Peyer's patch (tissue), 4 donors: Measurements from ENCODE around the gene SORBS2.

Experiments used
- POLR2A ChIP-seq, 2 donors: fragments of 450-650 bp; IDR thresholded peaks; one replicate each; pipeline ENCODE4 v1.5.1; 2017; ENCODE audit warnings: antibody characterized with exemption in 2 of 2, mild to moderate bottlenecking in 2 of 2, moderate library complexity in 2 of 2
- TF ChIP-seq, protein P1 (sequence below), 6 experiments: fragments of 450-650 bp in 4 of 6; fragments of 200-600 bp in 2 of 6; sonication (generic) in 1 of 6; IDR thresholded peaks; one replicate each; pipeline ENCODE4 v1.5.1; 2017 to 2019; ENCODE audit warnings: antibody characterized with exemption in 6 of 6, mild to moderate bottlenecking in 3 of 6, moderate library complexity in 1 of 6

DNA sequence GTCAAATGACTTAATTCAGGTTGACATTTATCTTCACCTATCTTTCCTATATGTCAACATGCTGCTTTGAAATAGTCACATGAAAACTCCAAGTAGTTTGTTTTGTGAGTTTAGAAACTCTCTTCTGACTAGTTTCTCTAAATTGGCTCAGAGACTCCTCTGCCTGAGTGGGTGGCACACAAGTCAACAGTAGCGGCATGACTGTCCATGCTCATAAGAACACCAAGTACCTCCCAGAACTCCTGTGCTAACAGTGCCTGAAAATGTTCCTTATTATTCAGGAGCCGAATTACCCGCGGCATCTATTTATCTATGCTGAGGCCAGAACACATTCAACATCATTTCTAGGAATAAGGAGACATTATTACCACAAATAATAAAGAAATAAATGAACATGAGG lies 116.3 kb downstream of the SORBS2 start:
- no peak for TF ChIP-seq POLR2A (IDR thresholded peaks at IDR 0.05)
- TF ChIP-seq, protein P1, sequence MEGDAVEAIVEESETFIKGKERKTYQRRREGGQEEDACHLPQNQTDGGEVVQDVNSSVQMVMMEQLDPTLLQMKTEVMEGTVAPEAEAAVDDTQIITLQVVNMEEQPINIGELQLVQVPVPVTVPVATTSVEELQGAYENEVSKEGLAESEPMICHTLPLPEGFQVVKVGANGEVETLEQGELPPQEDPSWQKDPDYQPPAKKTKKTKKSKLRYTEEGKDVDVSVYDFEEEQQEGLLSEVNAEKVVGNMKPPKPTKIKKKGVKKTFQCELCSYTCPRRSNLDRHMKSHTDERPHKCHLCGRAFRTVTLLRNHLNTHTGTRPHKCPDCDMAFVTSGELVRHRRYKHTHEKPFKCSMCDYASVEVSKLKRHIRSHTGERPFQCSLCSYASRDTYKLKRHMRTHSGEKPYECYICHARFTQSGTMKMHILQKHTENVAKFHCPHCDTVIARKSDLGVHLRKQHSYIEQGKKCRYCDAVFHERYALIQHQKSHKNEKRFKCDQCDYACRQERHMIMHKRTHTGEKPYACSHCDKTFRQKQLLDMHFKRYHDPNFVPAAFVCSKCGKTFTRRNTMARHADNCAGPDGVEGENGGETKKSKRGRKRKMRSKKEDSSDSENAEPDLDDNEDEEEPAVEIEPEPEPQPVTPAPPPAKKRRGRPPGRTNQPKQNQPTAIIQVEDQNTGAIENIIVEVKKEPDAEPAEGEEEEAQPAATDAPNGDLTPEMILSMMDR (IDR thresholded peaks at IDR 0.05) = no peak
